K562 (cell line): Measurements from ENCODE around the gene CELSR1. TPM values are rescaled to one million over a fixed set of nuclear protein-coding genes. Genes with fewer than 3 reads are reported as not detected.
A peak's percentile ranks its signal among the peaks of the same experiment; 100 is the strongest.
"Not testable (repeated sequence)": the region's sequence is repeated elsewhere in the genome, so short reads cannot be mapped to it uniquely, and the experiment has no call there.

Source experiments
- ATAC-seq: fragments of 200-7000 bp; cut with Tn5 transposase; 3 replicates; pipeline ENCODE4 v1.9.1; 2020; ENCODE audit warnings: moderate library complexity
- BruUV-seq: library from RNA; stranded (reverse); fragments of 400-500 nt; replicated peaks from 2 replicates; lab custom pipeline; 2021; lab: Mats Ljungman, UMichigan
- CTCF ChIA-PET: fragments of 300-600 bp; formaldehyde crosslinking; extraction: SDS; loops from one replicate; lab custom pipeline; 2021; ENCODE audit warnings: low intra/inter-chr PET ratio; lab: Yijun Ruan, JAX
- POLR2A ChIA-PET: fragments of 300-600, 350-650 bp; sonication (Branson Sonifier 250); formaldehyde crosslinking; extraction: SDS; loops from one replicate; lab custom pipeline; 2021; ENCODE audit warnings: antibody characterized with exemption, inconsistent platforms; lab: Yijun Ruan, JAX
- DNase-seq, 4 experiments: peaks; one replicate each; pipeline versions ENCODE4 v3.0.0 to v3.0.0-alpha.2; 2011 to 2018; ENCODE audit warnings: low spot score in 3 of 4, mixed read lengths in 3 of 4; ENCODE audit errors: extremely low read depth in 1 of 4
- FAIRE-seq: peaks from 2 replicates; lab custom pipeline; 2011; peaks lifted over from hg19 to GRCh38; lab: Jason Lieb, UNC
- H2AFZ ChIP-seq: 2 replicates; pipeline ENCODE4 v1.6.0; 2011; ENCODE audit warnings: low read depth, low read length, control low read depth, inconsistent platforms
- H3K27ac ChIP-seq: fragments of 200-600 bp; 3 replicates; pipeline ENCODE4 v1.8.0; 2011; ENCODE audit warnings: low read depth, mild to moderate bottlenecking, control low read depth, inconsistent platforms, low read length, moderate library complexity, mixed read lengths; ENCODE audit errors: extremely low read depth
- H3K27me3 ChIP-seq, 2 experiments: fragments of 300-600 bp in 1 of 2; 2 replicates in 1 of 2; 3 replicates in 1 of 2; pipeline versions ENCODE4 v1.6.0 to v1.8.0; 2011; ENCODE audit warnings: inconsistent platforms in 2 of 2, low read length in 2 of 2, mild to moderate bottlenecking in 1 of 2, mixed read lengths in 1 of 2, moderate library complexity in 1 of 2; ENCODE audit not compliant: control insufficient read depth in 2 of 2, insufficient read depth in 2 of 2
- H3K36me3 ChIP-seq: fragments of 300-600 bp; 3 replicates; pipeline ENCODE4 v1.8.0; 2011; ENCODE audit warnings: mild to moderate bottlenecking, low read length, inconsistent platforms; ENCODE audit not compliant: control insufficient read depth, insufficient read depth
- H3K4me1 ChIP-seq, 2 experiments: fragments of 200-600 bp in 1 of 2; replicated peaks in 1 of 2; 2 replicates in 1 of 2; 3 replicates in 1 of 2; pipeline versions ENCODE4 v1.5.1 to v1.8.0; 2011; ENCODE audit warnings: inconsistent platforms in 2 of 2, low read length in 2 of 2, mild to moderate bottlenecking in 1 of 2, mixed read lengths in 1 of 2, moderate library complexity in 1 of 2; ENCODE audit not compliant: control insufficient read depth in 2 of 2, insufficient read depth in 2 of 2
- H3K4me2 ChIP-seq: 2 replicates; pipeline ENCODE4 v1.6.1; 2011; ENCODE audit warnings: low read length, control low read depth, inconsistent platforms, mixed read lengths; ENCODE audit not compliant: insufficient read depth
- H3K4me3 ChIP-seq: fragments of 200-600 bp; sonication (generic), shearing (Covaris generic); 2 replicates; pipeline ENCODE4 v1.5.1; 2016; ENCODE audit warnings: control low read depth, inconsistent platforms
- H3K79me2 ChIP-seq: fragments of 200-600 bp; 3 replicates; pipeline ENCODE4 v1.8.0; 2011; ENCODE audit warnings: low read length, inconsistent platforms; ENCODE audit not compliant: control insufficient read depth, insufficient read depth
- H3K9ac ChIP-seq, 2 experiments: 2 replicates each; pipeline versions ENCODE4 v1.6.0 to v1.6.1; 2011; ENCODE audit warnings: low read depth in 2 of 2, low read length in 2 of 2, control low read depth in 1 of 2, inconsistent platforms in 1 of 2, mild to moderate bottlenecking in 1 of 2, mixed read lengths in 1 of 2; ENCODE audit not compliant: insufficient read depth in 1 of 2
- H3K9me1 ChIP-seq: one replicate; pipeline ENCODE4 v1.6.0; 2011; ENCODE audit warnings: inconsistent platforms, mild to moderate bottlenecking, low read length, moderate library complexity; ENCODE audit not compliant: control insufficient read depth, insufficient read depth
- H3K9me3 ChIP-seq: replicated peaks from 2 replicates; pipeline ENCODE4 v1.5.1; 2011; ENCODE audit warnings: low read depth, low read length, inconsistent platforms; ENCODE audit not compliant: control insufficient read depth, insufficient read depth
- H4K20me1 ChIP-seq: replicated peaks from 2 replicates; pipeline ENCODE4 v1.6.1; 2011; ENCODE audit warnings: low read length, inconsistent platforms, mixed read lengths; ENCODE audit not compliant: control insufficient read depth, insufficient read depth
- BACH1 ChIP-seq: fragments of 200-800 bp; sonication (Bioruptor generic); IDR thresholded peaks from 2 replicates; pipeline ENCODE4 v1.6.1; 2016; ENCODE audit warnings: missing genetic modification characterization, missing compliant biosample characterization
- CREBBP ChIP-seq: IDR thresholded peaks from one replicate; pipeline ENCODE4 v1.6.1; 2012; ENCODE audit warnings: low read depth, mild to moderate bottlenecking, control low read depth, inconsistent platforms, low read length
- EHMT2 ChIP-seq: fragments of 450-650 bp; IDR thresholded peaks from 2 replicates; pipeline ENCODE4 v1.6.1; 2018; ENCODE audit warnings: antibody characterized with exemption
- NCOA1 ChIP-seq: fragments of 450-650 bp; IDR thresholded peaks from 2 replicates; pipeline ENCODE4 v1.6.1; 2016; ENCODE audit warnings: low read depth
- SETDB1 ChIP-seq: IDR thresholded peaks from one replicate; pipeline ENCODE4 v1.6.1; 2012; ENCODE audit warnings: low read length, control low read depth, inconsistent platforms
- SNRNP70 ChIP-seq: fragments of 200-400 bp; formaldehyde crosslinking; optimal IDR thresholded peaks from 2 replicates; pipeline ENCODE3; 2017; ENCODE audit warnings: low read depth, low read length
- ZNF121 ChIP-seq: sonication (generic); formaldehyde crosslinking; conservative IDR thresholded peaks from 2 replicates; pipeline ENCODE4 v1.8.0; 2022; ENCODE audit warnings: missing genetic modification reagents
- ZNF766 ChIP-seq: fragments of 200-800 bp; sonication (Bioruptor generic); conservative IDR thresholded peaks from 2 replicates; pipeline ENCODE4 v1.6.1; 2016; ENCODE audit warnings: missing genetic modification characterization, missing compliant biosample characterization
- WGBS: fragments of 100-300 bp; shearing (Covaris generic); methylation state at CpG from one replicate; pipeline ENCODE4 v1.1.6; 2016; ENCODE audit warnings: low coverage, mixed read lengths; ENCODE audit not compliant: insufficient coverage; ENCODE audit errors: missing lambda C conversion rate; 5-methylcytosine and 5-hydroxymethylcytosine counted together
- in situ Hi-C: fragments of 300-500 bp; cut with MboI; formaldehyde crosslinking; loops from 4 replicates; pipeline ENCODE4 v1.15.0; 2018; ENCODE audit warnings: inconsistent platforms, mixed read lengths
- intact Hi-C: fragments of 100-400 bp; cut with micrococcal nuclease; formaldehyde crosslinking; loops from 2 replicates; pipeline ENCODE4 v1.14.2; 2022
- polyA plus RNA-seq, 8 experiments: library from polyadenylated mRNA; depleted of rRNA in 4 of 8; stranded (reverse) in 5 of 8; unstranded in 3 of 8; fragments of >200 nt; fragmentation: Nextera tagmentation in 2 of 8; fragmentation: Illumina TruSeq in 1 of 8; extraction: Ambion mirVana in 2 of 8; extraction: Trizol in 1 of 8; gene quantifications; 2 replicates each; pipeline versions ENCODE4 v1.2.1 to v1.2.3, GENCODE V29; 2011 to 2014; ENCODE audit warnings: inconsistent platforms in 1 of 8, missing spikeins in 1 of 8
- total RNA-seq, 7 experiments: library from RNA; depleted of rRNA in 6 of 7; stranded (reverse); fragments of >200 nt in 6 of 7; fragmentation: Illumina TruSeq in 2 of 7; extraction: Trizol in 2 of 7; gene quantifications; 2 replicates each; pipeline versions ENCODE4 v1.2.1 to v1.2.3, GENCODE V29; 2011 to 2021; ENCODE audit warnings: low replicate concordance in 1 of 7
- TF ChIP-seq, protein P1 (sequence below): fragments of 200-800 bp; sonication (Bioruptor generic); IDR thresholded peaks from 2 replicates; pipeline ENCODE4 v1.6.1; 2017; ENCODE audit warnings: missing genetic modification characterization, missing compliant biosample characterization
- TF ChIP-seq, protein P2 (sequence below): fragments of 450-650 bp; IDR thresholded peaks from 2 replicates; pipeline ENCODE4 v1.6.1; 2014; ENCODE audit warnings: low read depth, mild to moderate bottlenecking, moderate library complexity, borderline replicate concordance

Gene CELSR1
- total and polyA plus RNA-seq, 9 of the 15 experiments (the other 6 are each of a cell fraction or from before 2014, with no cell fraction given) = under 0.01 to 0.09 TPM; not detected in 7

GRCh38 chr22:46312848-46313247, 224.6 kb downstream of the CELSR1 start:
- not testable (repeated sequence) for H3K9me3 ChIP-seq, H3K79me2 ChIP-seq, H3K27ac ChIP-seq, H3K4me3 ChIP-seq, ATAC-seq, DNase-seq
- H3K36me3 ChIP-seq = peaks cover 64% of the 10 kb centered on the region; the same call in 2 of the 3 replicates
- peak; percentile 57 for TF ChIP-seq ZNF121 (CRISPR knock-in tag)
- TF ChIP-seq, all 486 proteins: peak for 1; not testable (repeated sequence) for 485
- H3K4me1 ChIP-seq, FAIRE-seq, H3K4me2 ChIP-seq, H2AFZ ChIP-seq, H3K27me3 ChIP-seq, H3K9me1 ChIP-seq, H3K9ac ChIP-seq, H4K20me1 ChIP-seq, BruUV-seq: not testable (repeated sequence)
- 100% methylated on average over 1 of the region's 2 CpGs for WGBS
- POLR2A ChIA-PET = interaction anchor here (0.6 to 1.1 kb wide), 3 partner anchors 8 to 55 kb away, joined by 3 read pairs; no protein-coding TSS in a partner anchor
- CTCF ChIA-PET = interaction anchor here (4.5 kb wide), 1 partner anchor 190 kb away, joined by 40 read pairs; no protein-coding TSS in a partner anchor
- in situ Hi-C loops = loop anchor here (5.0 to 25.0 kb wide), 2 partner anchors 191 to 301 kb away; no protein-coding TSS in a partner anchor
- intact Hi-C loops = loop anchor here (5.0 kb wide), 1 partner anchor 176 kb away; no protein-coding TSS in a partner anchor

DNA sequence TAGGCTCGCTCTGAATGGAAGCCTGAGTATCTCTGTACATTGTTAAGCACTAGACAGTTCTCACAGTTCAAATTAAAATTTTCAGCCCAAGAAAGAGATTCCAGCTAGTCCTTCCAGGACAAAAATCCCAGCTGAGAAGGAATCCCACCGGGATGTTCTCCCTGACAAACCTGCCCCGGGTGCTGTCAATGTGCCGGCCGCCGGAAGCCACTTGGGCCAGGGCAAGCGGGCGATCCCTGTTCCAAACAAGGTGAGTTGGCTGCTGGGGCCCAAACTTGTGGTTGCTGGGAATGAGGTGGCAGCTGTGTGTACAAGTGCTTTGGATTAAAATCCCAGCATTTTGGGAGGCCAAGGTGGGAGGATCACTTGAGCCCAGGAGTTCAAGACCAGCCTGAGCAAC, 225.4 kb downstream of the CELSR1 start:
- Histone ChIP-seq H3K27ac (no peak overlapping the region), H3K79me2 (peaks cover 5% of the 10 kb centered on the region), H3K4me3 (no peak overlapping the region), H3K27me3 (no peaks in the 10 kb centered on the region), H3K9me3 (no peaks in the 10 kb centered on the region), H3K4me2 (no peak overlapping the region), H3K9me1 (no peaks in the 10 kb centered on the region), H3K9ac (no peak overlapping the region)
- POLR2A ChIA-PET = interaction anchor here (0.7 to 1.1 kb wide), 3 partner anchors 10 to 29 kb away, joined by 3 read pairs; no protein-coding TSS in a partner anchor
- ATAC-seq (no peak), DNase-seq (no peak)
- in situ Hi-C loops = loop anchor here (5.0 to 25.0 kb wide), 2 partner anchors 190 to 300 kb away; no protein-coding TSS in a partner anchor
- TF ChIP-seq CREBBP (no peak), ZNF766 (CRISPR knock-in tag) (no peak), SETDB1 (no peak), SNRNP70 (no peak), NCOA1 (no peak), BACH1 (tag) (no peak), EHMT2 (no peak)
- TF ChIP-seq, protein P1, sequence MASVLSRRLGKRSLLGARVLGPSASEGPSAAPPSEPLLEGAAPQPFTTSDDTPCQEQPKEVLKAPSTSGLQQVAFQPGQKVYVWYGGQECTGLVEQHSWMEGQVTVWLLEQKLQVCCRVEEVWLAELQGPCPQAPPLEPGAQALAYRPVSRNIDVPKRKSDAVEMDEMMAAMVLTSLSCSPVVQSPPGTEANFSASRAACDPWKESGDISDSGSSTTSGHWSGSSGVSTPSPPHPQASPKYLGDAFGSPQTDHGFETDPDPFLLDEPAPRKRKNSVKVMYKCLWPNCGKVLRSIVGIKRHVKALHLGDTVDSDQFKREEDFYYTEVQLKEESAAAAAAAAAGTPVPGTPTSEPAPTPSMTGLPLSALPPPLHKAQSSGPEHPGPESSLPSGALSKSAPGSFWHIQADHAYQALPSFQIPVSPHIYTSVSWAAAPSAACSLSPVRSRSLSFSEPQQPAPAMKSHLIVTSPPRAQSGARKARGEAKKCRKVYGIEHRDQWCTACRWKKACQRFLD = no peak
- TF ChIP-seq, protein P2, sequence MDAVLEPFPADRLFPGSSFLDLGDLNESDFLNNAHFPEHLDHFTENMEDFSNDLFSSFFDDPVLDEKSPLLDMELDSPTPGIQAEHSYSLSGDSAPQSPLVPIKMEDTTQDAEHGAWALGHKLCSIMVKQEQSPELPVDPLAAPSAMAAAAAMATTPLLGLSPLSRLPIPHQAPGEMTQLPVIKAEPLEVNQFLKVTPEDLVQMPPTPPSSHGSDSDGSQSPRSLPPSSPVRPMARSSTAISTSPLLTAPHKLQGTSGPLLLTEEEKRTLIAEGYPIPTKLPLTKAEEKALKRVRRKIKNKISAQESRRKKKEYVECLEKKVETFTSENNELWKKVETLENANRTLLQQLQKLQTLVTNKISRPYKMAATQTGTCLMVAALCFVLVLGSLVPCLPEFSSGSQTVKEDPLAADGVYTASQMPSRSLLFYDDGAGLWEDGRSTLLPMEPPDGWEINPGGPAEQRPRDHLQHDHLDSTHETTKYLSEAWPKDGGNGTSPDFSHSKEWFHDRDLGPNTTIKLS = no peak
- TF ChIP-seq, all 486 proteins: peak for 0
- CTCF ChIA-PET = no interaction called here
- no peak for FAIRE-seq
- Histone ChIP-seq H3K36me3 (peaks cover 56% of the 10 kb centered on the region; the same call in 1 of the 3 replicates), H3K4me1 (peaks cover 3 to 4% of the 10 kb centered on the region in 2 experiments; a peak in 3 of 5 replicates), H2AFZ (no peak overlapping the region), H4K20me1 (no peaks in the 10 kb centered on the region)
- BruUV-seq = TSS peak; percentile 17
- intact Hi-C loops = loop anchor here (5.0 kb wide), 1 partner anchor 175 kb away; no protein-coding TSS in a partner anchor
- 100% methylated on average over 8 of the region's 8 CpGs for WGBS
